GM19099 (cell line): ENCODE results near the gene TTC16.

Experiments
- POLR2A ChIP-seq: IDR thresholded peaks from 3 replicates; pipeline ENCODE4 v1.6.1; 2011; ENCODE audit warnings: low read depth; ENCODE audit not compliant: insufficient read length; ENCODE audit errors: extremely low read depth

Gene TTC16

DNA sequence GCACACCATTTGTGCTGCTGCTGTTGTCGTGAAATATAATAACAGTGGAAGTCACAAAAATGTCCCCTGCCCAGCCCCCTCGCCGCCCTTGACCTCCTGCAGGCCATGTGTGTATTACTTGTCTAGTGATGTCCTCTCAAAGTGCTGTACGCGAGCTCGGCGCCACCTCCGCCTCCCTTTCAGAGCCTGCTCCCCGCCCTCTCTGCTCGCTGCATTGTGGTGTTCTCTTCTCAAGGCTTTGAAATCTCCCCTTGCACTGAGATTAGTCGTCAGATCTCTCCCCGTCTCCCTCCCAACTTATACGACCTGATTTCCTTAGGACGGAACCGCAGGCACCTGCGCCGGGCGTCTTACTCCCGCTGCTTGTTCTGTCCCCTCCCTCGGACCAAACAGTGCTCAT, 23.8 kb upstream of the TTC16 start:
- TF ChIP-seq POLR2A: no peak

- no peak for TF ChIP-seq POLR2A
These were observed 22.7 kb upstream of the TTC16 start for GRCh38 chr9:127693143-127693542.

GRCh38 chr9:127693697-127694096, 22.2 kb upstream of the TTC16 start:
- TF ChIP-seq POLR2A: no peak

DNA sequence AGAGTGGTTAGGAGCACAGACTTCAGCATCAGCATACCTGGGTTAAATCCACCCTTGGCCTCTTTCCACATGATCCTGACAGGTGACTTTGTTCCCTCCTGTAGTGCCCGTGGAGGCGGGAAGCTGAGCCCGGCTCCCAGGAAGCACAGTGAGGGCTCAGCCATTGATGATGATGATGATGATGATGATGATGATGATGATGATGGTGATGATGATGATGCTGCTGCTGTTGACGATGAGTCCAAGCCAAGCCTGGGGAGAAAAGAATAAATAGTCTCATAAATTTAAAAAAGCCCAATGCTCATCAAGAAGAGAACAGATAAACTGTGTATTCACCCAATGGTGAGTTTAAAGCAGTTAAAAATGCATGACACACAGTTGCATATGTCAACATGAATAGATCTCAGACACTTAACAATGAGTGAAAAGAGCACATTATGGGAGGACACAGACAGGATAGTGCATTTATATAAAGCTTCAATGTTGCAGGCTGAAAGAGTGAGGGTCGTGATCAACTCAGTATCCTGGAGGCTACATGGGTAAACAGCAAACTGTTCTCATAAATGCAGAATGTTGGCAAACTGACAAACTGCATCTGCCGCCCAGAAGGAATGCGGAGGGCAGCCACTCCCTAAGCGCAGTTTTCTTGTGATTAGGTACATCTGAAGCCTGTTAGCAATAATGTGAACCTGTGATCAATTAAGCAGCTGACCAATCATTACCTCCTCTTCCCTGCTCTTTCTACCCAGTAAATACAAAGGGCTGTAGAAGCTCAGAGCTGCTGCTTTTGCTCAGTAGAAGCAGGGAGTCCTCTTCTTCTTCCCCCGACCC, 20.8 kb upstream of the TTC16 start:
- no peak for TF ChIP-seq POLR2A

DNA sequence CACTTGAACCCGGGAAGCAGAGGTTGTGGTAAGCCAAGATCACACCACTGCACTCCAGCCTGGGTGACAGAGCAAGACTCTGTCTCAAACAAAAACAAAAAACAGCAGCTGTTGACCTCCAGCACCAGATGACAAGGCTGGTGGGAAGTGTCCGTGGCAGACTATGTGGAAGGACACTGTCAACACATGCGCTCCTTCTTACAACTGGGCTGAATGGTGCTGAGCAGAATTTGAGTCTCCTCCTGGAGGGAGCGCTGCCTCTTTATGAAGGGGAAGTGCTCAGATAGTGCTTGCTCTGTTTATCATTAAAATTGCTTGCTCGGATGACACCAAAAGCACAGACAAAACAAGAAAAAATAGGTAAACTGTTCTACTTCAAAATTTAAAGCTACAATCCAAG, 18.3 kb upstream of the TTC16 start:
- no peak for TF ChIP-seq POLR2A

- no peak for TF ChIP-seq POLR2A
These were observed 17.5 kb upstream of the TTC16 start for GRCh38 chr9:127698386-127698785.

GRCh38 chr9:127698985-127699670, 16.8 kb upstream of the TTC16 start:
- TF ChIP-seq POLR2A: peak; percentile 54

DNA sequence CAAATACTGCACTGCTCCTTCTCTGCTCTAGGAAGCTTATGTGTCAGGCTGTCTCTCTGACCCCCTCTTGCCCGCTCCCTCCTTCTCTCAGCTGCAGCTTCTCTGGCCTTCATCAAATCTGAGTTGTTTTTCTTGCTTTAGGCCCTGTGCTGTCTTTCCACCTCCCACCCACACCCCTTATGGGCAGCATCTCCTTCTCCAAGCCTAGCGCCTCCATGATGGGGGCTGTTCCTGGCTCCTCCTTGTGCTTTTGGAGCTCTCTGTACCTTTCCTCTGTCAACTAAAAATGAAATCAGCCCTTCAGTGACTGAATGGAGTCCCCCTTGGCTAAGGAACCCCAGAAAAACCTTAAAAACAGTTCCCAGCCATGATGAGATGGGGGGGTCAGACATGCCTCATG, 15.7 kb upstream of the TTC16 start:
- no peak for TF ChIP-seq POLR2A

DNA sequence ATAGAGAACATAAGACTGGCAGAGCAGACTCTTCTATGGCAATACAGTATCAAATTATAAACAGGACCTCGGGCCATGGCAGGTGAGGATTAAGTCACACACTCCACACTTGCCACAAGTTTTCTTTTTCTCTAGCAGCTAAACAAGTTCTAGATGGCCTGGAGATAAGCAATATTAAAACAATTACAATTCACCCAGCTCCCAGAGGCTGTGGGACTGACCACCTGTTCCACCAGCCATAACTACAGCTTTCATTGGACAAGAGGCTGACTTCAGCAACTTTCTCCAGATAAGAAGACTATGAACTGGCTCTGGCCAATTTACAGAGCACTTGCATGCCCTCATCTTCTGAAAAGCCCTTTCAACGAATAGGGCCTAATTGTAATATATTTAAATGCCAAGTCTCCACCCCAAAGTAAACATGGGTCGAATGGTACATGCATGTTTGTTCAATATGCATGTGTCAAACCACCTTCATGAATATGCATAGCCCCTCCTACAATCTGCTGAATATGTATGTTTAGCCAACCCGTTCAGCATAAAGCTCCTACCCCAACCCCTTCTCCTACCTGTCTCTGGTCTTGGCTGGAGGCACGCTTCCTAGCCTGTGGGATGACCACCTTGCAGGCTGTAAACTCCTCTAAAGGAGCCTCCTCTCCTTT, 15.2 kb upstream of the TTC16 start:
- no peak for TF ChIP-seq POLR2A

- no peak for TF ChIP-seq POLR2A
These were observed 12.5 kb upstream of the TTC16 start for GRCh38 chr9:127703289-127703946.

DNA sequence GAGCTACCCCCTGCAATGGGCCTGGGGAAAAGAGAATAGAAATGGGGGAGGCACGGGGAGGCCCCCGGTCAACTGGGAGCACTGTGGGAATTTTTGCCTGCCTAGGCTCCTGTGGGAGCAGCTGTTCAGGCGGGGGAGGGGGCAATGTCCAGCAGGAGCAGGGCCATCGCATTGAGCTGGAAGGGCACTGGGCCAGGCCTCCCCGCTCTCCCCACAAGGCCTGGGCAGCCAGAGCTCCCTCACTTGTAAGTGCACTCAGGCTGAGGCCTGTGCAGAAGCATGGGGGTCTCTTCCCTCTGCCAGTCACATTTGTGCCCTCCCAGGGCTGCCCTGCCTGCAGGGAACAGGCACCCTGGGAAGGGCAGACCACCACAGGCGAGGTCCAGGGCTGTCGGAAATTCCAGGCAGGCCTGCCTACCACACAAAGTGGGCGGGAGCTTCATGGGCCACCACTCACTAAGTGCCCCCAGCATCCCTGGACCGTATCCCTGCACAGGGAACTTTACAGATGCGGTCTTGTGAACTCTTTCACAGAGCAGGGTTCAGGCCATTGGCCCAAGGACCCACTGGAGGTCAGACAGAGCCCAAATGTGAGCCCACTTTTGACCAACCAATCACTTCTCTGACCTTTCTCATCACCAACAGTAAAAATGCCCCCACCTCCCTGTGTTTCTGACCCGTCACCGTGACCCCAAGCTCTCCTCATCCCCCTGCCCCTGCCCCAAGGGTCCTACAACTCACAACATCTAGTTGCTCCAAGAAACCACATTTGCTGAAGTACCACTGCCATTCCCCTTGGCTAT, 10.1 kb upstream of the TTC16 start:
- no peak for TF ChIP-seq POLR2A

- TF ChIP-seq POLR2A: no peak
These were observed 9.0 kb upstream of the TTC16 start, which contains the start of gene CFAP157 for GRCh38 chr9:127706836-127707241. CFAP157 (plus strand) TSS chr9:127706988; CDS start chr9:127707032, 44 bp downstream.

DNA sequence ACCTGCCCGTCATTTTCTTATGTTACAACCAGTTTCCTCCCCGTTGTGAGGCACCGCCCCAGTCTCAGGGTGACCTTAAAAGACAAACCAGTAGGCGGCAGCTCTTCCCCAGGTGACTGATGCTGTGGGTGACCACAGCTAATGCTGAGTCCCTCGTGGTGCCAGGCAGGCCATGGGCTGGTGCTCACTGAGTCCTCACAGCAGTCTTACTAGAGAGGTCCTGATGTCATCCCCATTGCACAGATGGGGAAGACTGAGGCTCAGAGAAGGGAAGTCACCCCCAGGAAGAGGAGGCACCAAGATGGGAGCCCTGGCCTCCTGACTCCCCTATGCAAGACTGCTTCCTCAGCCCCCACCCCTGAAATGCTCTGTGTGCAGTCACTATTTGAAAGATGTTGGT, 8.1 kb upstream of the TTC16 start:
- TF ChIP-seq POLR2A: no peak

DNA sequence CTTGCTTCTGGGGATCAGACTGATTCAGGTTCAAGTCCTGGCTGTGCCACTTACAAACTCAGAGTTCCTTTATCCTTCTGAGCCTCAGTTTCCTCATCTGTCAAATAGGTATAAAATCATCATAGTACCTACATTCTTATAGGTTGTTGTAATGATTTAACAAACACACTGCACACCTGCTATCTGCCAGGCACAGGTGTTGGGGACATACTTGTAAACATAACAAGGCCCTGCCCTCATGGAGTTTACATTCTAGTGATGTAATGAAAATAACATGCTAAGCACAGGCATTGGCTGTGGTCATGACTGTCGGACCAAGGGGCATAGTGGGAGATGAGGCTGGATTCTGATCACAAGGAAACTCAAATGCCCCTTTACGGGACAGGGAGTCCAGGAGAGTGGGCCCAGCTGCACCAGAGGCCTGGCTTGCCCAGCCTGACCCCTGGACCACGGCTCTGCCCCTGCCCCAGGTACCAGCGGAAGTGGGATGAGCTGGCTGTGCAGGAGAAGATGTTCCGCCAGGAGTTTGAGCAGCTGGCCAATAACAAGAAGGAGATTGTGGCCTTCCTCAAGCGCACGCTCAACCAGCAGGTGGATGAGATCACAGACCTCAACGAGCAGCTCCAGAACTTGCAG, 6.8 kb upstream of the TTC16 start:
- no peak for TF ChIP-seq POLR2A
